ENCODE measurements around the gene RARS1. TPM values are rescaled to one million over a fixed set of nuclear protein-coding genes. Genes with fewer than 3 reads are reported as not detected.

The RARS1 gene
- total and polyA plus RNA-seq, 2 of the 8 experiments (the other 6 are each of a cell fraction or from before 2014, with no cell fraction given) = 30.2 to 108 TPM

GRCh38 chr5:168528521-168529373 lies 42.5 kb downstream of the RARS1 start, which contains the start of gene FBLL1 (continued):
- TF ChIP-seq RAD21 (IDR thresholded peaks at IDR 0.05 in 1 of 2, conservative IDR thresholded peaks at IDR 0.05 in 1 of 2; ENCODE audit: low read depth in 2 of 2, low read length in 2 of 2) (0 out of 4 replicates have a peak, but pooled peaks of 1 of the 2 experiments have one; percentile 10), E2F6 (IDR thresholded peaks at IDR 0.05) (peak; percentile 96), KDM1A (IDR thresholded peaks at IDR 0.05; ENCODE audit: borderline replicate concordance, low read length) (no peak), MAFK (IDR thresholded peaks at IDR 0.05; ENCODE audit: low read depth, low read length) (no peak), TBP (IDR thresholded peaks at IDR 0.05; ENCODE audit: low read depth, low read length) (peak; percentile 35; the same call in 1 of the 2 replicates), CTBP2 (IDR thresholded peaks at IDR 0.05; ENCODE audit: borderline replicate concordance, insufficient read depth, insufficient read length, low read length) (no peak), SIX5 (IDR thresholded peaks at IDR 0.05; ENCODE audit: low read depth, low read length) (no peak), ZNF274 (IDR thresholded peaks at IDR 0.05; ENCODE audit: borderline replicate concordance, extremely low read depth, low read length) (no peak), SP2 (IDR thresholded peaks at IDR 0.05; ENCODE audit: low read length) (no peak), GABPA (IDR thresholded peaks at IDR 0.05; ENCODE audit: borderline replicate concordance, insufficient read depth, low read length) (peak; percentile 48; the same call in 1 of the 2 replicates), CBX5 (IDR thresholded peaks at IDR 0.05; ENCODE audit: low read depth, low read length) (no peak), CHD1 (IDR thresholded peaks at IDR 0.05; ENCODE audit: low read depth, low read length) (no peak), GTF2F1 (IDR thresholded peaks at IDR 0.05; ENCODE audit: borderline replicate concordance, low read depth, low read length) (no peak), CBX8 (IDR thresholded peaks at IDR 0.05; ENCODE audit: borderline replicate concordance, low read depth, low read length) (no peak), SRF (IDR thresholded peaks at IDR 0.05; ENCODE audit: low read depth, low read length) (no peak), CREB1 (IDR thresholded peaks at IDR 0.05) (peak; percentile 66; the same call in 1 of the 2 replicates), FOSL1 (IDR thresholded peaks at IDR 0.05; ENCODE audit: insufficient read depth, low read depth, low read length) (no peak), NRF1 (IDR thresholded peaks at IDR 0.05; ENCODE audit: low read depth, low read length) (no peak), ATF2 (IDR thresholded peaks at IDR 0.05; ENCODE audit: low read length) (peak; percentile 86), ATF3 (IDR thresholded peaks at IDR 0.05; ENCODE audit: insufficient read depth, low read depth, low read length) (peak; percentile 75), ASH2L (IDR thresholded peaks at IDR 0.05; ENCODE audit: low read length) (no peak)
